ENCODE data around the gene MEPE. TPM values are rescaled to one million over a fixed set of nuclear protein-coding genes. Genes with fewer than 3 reads are reported as not detected.

The MEPE gene
- total RNA-seq, 4 donors from 2014 or later = not detected

DNA sequence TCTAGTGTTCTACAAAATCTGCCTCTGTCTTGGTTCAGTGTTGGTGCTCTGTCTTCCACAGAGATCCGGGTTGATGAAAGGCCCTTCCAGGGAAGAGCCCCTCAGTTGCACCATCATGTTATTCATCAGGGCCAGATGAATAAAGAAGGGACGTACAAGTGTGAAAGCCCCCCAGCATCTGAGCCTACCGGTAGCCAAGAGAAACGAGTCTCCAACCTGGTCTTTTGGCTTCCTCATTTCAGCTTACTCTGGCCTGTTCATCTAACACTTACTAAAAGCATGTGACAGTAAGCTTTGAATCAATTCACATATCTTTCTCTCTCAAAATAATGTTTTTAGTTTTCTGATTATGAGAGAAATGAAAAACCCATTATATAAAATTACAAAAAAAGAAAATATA lies 19.2 kb downstream of the MEPE start:
- Histone ChIP-seq H3K36me3 (no peaks in the 10 kb centered on the region), H3K9me3 (no peaks in the 10 kb centered on the region), H3K27ac (no peak overlapping the region), H3K4me1 (peaks cover 0 to 9% (median 3%) of the 10 kb centered on the region in 4 donors), H3K4me3 (no peak overlapping the region), H3K27me3 (no peaks in the 10 kb centered on the region)
- no peak for DNase-seq
- intact Hi-C loops (cut with DNase I; ENCODE audit: low total_unique reads) (loop anchor here (10.0 kb wide), 1 partner anchor 653 kb away; no protein-coding TSS in a partner anchor), in situ Hi-C loops (cut with MboI; ENCODE audit: low pct_ligation_motif_present in 1 of 4, low pct_unique_long_range_greater_than_20kb in 1 of 4, low sequenced_read_pairs in 3 of 4) (loop anchor here (5.0 to 25.0 kb wide), 5 partner anchors 120 to 653 kb away; partner anchors contain the start of gene SPP1 (in 1 of the 4))
- TF ChIP-seq POLR2AphosphoS5 (IDR thresholded peaks at IDR 0.05) (no peak), EP300 (IDR thresholded peaks at IDR 0.05; ENCODE audit: low read depth) (no peak), POLR2A (IDR thresholded peaks at IDR 0.05) (no peak)
- TF ChIP-seq, protein P1, sequence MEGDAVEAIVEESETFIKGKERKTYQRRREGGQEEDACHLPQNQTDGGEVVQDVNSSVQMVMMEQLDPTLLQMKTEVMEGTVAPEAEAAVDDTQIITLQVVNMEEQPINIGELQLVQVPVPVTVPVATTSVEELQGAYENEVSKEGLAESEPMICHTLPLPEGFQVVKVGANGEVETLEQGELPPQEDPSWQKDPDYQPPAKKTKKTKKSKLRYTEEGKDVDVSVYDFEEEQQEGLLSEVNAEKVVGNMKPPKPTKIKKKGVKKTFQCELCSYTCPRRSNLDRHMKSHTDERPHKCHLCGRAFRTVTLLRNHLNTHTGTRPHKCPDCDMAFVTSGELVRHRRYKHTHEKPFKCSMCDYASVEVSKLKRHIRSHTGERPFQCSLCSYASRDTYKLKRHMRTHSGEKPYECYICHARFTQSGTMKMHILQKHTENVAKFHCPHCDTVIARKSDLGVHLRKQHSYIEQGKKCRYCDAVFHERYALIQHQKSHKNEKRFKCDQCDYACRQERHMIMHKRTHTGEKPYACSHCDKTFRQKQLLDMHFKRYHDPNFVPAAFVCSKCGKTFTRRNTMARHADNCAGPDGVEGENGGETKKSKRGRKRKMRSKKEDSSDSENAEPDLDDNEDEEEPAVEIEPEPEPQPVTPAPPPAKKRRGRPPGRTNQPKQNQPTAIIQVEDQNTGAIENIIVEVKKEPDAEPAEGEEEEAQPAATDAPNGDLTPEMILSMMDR (IDR thresholded peaks at IDR 0.05) = no peak
- WGBS, 2 donors (ENCODE audit: low coverage in 1 of 2) = 73 to 82% methylated on average over 4 of the region's 4 CpGs

DNA sequence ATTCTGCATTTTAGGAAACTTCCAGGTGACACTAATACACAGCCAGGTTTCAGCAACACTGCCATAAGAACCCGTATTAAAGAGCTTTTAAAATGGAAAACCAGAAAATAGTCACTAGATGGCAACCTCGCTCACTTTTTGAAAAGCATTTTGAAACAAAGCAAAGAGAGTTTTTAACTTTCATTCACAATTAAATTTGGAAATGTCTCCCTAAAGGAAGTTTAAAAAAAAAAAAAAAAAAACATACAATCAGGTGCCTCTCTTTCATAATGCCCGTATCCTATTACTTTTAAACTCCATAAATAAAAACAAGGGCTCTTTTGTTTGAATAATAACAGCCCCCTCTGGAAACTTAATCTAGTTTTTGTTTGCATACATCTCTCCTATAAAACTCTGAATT lies 20.3 kb downstream of the MEPE start:
- Histone ChIP-seq H3K27me3 (no peaks in the 10 kb centered on the region), H3K4me3 (no peak overlapping the region), H3K4me1 (peaks cover 0 to 9% (median 3%) of the 10 kb centered on the region in 4 donors), H3K9me3 (no peaks in the 10 kb centered on the region), H3K27ac (no peak overlapping the region), H3K36me3 (no peaks in the 10 kb centered on the region)
- 2 to 3% methylated on average over 3 of the region's 3 CpGs for WGBS, 2 donors (ENCODE audit: low coverage in 1 of 2)
- intact Hi-C loops (cut with DNase I; ENCODE audit: low total_unique reads) (loop anchor here (10.0 kb wide), 1 partner anchor 652 kb away; no protein-coding TSS in a partner anchor), in situ Hi-C loops (cut with MboI; ENCODE audit: low pct_ligation_motif_present in 1 of 4, low pct_unique_long_range_greater_than_20kb in 1 of 4, low sequenced_read_pairs in 3 of 4) (loop anchor here (5.0 to 25.0 kb wide), 5 partner anchors 119 to 652 kb away; partner anchors contain the start of gene SPP1 (in 1 of the 4))
- TF ChIP-seq, protein P1 (IDR thresholded peaks at IDR 0.05) = peak in 4 of 5 experiments; percentile 30 to 42 (median 38)
- TF ChIP-seq POLR2AphosphoS5 (IDR thresholded peaks at IDR 0.05) = no peak
- DNase-seq = no peak

DNA sequence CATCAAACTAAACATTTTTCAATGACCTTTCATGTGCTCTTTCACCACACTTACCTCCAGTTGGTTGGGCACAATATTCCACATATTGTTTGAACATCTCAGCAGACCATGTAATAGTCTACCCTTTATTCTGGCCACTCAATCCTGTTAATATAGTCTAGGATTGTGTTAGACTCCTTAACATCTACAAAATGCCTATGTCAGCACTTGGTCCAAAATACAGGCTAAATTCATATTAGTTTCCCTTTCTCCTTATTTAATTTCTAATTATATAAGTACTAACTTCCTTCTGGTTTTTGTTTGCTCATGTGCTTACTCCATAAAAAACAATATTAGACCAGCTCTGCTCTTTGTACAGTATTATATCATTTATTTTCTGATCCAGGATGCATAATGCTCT lies 21.1 kb downstream of the MEPE start:
- intact Hi-C loops (cut with DNase I; ENCODE audit: low total_unique reads) = loop anchor here (2.0 to 10.0 kb wide), 2 partner anchors 357 to 651 kb away; no protein-coding TSS in a partner anchor

DNA sequence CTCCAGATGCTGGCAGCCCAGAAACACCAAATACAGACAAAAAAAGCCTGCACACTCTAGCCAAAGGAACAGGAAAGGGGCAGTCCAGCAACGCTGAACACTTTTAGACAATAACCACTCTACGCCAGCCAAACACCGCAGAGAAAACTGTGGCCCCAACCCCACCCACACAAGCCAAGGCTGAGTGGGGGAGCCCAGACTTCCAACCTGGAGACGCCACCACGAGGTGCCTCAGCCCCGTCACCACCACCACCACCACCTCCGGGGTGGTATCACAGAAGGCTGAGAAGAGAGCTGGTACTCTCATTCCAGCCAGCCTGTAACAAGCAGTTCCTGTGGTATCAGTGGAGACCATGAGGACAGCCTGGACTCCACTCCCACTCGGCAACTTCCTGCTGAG lies 22.8 kb downstream of the MEPE start:
- WGBS, 2 donors (ENCODE audit: low coverage in 1 of 2) = 73% methylated on average over 8 of the region's 8 CpGs; no CpG with 5 or more reads in 1 of the 2 donors
- no peak for DNase-seq
- in situ Hi-C loops (cut with MboI; ENCODE audit: low pct_ligation_motif_present in 1 of 4, low pct_unique_long_range_greater_than_20kb in 1 of 4, low sequenced_read_pairs in 3 of 4) (loop anchor here (5.0 to 25.0 kb wide), 5 partner anchors 117 to 649 kb away; partner anchors contain the start of gene SPP1 (in 1 of the 4)), intact Hi-C loops (cut with DNase I; ENCODE audit: low total_unique reads) (loop anchor here (2.0 to 10.0 kb wide), 3 partner anchors 355 to 1882 kb away; no protein-coding TSS in a partner anchor)
- no peak for TF ChIP-seq POLR2AphosphoS5 (IDR thresholded peaks at IDR 0.05)
- TF ChIP-seq, protein P1 (IDR thresholded peaks at IDR 0.05) = no peak
- TF ChIP-seq EP300 (IDR thresholded peaks at IDR 0.05; ENCODE audit: low read depth) = no peak
- TF ChIP-seq POLR2A (IDR thresholded peaks at IDR 0.05) = no peak
- H3K9me3 ChIP-seq = no peaks in the 10 kb centered on the region
- no peaks in the 10 kb centered on the region for H3K27me3 ChIP-seq
- H3K4me3 ChIP-seq = no peak overlapping the region
- no peaks in the 10 kb centered on the region for H3K36me3 ChIP-seq
- H3K27ac ChIP-seq = no peak overlapping the region
- no peaks in the 10 kb centered on the region for H3K4me1 ChIP-seq

More for the DNA sequence above, 21.1 kb downstream of the MEPE start:
- no peak for TF ChIP-seq EP300 (IDR thresholded peaks at IDR 0.05; ENCODE audit: low read depth)
- no peak for TF ChIP-seq POLR2AphosphoS5 (IDR thresholded peaks at IDR 0.05)
- TF ChIP-seq, protein P1 (IDR thresholded peaks at IDR 0.05) = no peak
- TF ChIP-seq POLR2A (IDR thresholded peaks at IDR 0.05) = no peak
- no peaks in the 10 kb centered on the region for H3K27me3 ChIP-seq
- no peak overlapping the region for H3K4me3 ChIP-seq
- H3K9me3 ChIP-seq = no peaks in the 10 kb centered on the region
- in situ Hi-C loops (cut with MboI; ENCODE audit: low pct_ligation_motif_present in 1 of 4, low pct_unique_long_range_greater_than_20kb in 1 of 4, low sequenced_read_pairs in 3 of 4) = loop anchor here (5.0 to 25.0 kb wide), 5 partner anchors 118 to 651 kb away; partner anchors contain the start of gene SPP1 (in 1 of the 4)
- no peak overlapping the region for H3K27ac ChIP-seq
- peaks cover 0 to 4% (median under 1%) of the 10 kb centered on the region in 4 donors for H3K4me1 ChIP-seq
- H3K36me3 ChIP-seq = no peaks in the 10 kb centered on the region
- DNase-seq = no peak
